DOHH2 (cell line): ENCODE data around the gene HLA-DOA.

Experiments
- EZH2phosphoT487 ChIP-seq: fragments of 200-600 bp; sonication (generic); IDR thresholded peaks from 2 replicates; pipeline ENCODE4 v1.6.1; 2017; ENCODE audit warnings: borderline replicate concordance, mild to moderate bottlenecking, antibody characterized with exemption, low read length, moderate library complexity, mixed read lengths
- TF ChIP-seq, protein P1 (sequence below): fragments of 200-600 bp; sonication (generic); IDR thresholded peaks from one replicate; pipeline ENCODE4 v1.5.1; 2014; ENCODE audit warnings: antibody characterized with exemption, mild to moderate bottlenecking, low read depth, low read length; ENCODE audit not compliant: poor library complexity, severe bottlenecking

GRCh38 chr6:33019372-33019771 is 10.0 kb upstream of the HLA-DOA start:
- TF ChIP-seq, protein P1, sequence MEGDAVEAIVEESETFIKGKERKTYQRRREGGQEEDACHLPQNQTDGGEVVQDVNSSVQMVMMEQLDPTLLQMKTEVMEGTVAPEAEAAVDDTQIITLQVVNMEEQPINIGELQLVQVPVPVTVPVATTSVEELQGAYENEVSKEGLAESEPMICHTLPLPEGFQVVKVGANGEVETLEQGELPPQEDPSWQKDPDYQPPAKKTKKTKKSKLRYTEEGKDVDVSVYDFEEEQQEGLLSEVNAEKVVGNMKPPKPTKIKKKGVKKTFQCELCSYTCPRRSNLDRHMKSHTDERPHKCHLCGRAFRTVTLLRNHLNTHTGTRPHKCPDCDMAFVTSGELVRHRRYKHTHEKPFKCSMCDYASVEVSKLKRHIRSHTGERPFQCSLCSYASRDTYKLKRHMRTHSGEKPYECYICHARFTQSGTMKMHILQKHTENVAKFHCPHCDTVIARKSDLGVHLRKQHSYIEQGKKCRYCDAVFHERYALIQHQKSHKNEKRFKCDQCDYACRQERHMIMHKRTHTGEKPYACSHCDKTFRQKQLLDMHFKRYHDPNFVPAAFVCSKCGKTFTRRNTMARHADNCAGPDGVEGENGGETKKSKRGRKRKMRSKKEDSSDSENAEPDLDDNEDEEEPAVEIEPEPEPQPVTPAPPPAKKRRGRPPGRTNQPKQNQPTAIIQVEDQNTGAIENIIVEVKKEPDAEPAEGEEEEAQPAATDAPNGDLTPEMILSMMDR: no peak
- no peak for TF ChIP-seq EZH2phosphoT487
